HuH-7 (cell line): ENCODE results near the gene KCNK15.
"Not testable (repeated sequence)": the region's sequence is repeated elsewhere in the genome, so short reads cannot be mapped to it uniquely, and the experiment has no call there.

Experiments
- DNase-seq: peaks from one replicate; pipeline ENCODE4 v3.0.0; 2011; ENCODE audit warnings: low spot score

Gene KCNK15

DNA sequence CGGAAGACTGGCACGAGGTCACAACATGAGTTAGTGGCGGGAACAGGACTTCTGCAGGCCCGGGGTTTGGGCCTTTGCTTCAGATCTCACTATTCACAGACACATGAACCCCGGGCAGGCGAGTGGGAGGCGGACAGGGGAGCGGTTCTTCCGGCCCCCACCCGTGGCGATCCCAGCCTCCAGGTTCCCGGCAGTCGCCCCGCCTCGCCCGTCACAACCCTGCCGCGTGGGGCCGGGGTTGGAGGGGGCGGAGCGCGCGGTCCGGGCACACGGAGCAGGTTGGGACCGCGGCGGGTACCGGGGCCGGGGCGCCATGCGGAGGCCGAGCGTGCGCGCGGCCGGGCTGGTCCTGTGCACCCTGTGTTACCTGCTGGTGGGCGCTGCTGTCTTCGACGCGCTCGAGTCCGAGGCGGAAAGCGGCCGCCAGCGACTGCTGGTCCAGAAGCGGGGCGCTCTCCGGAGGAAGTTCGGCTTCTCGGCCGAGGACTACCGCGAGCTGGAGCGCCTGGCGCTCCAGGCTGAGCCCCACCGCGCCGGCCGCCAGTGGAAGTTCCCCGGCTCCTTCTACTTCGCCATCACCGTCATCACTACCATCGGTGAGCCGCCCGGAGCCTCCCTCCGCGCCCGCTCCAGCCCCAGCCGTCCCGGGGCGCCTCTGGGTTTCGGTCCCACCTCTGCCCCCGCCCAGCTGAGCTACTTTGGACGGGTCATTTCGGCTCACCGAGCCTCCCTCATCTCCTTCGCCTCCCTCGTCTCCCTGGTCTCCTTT lies at the start of gene KCNK15:
TSS of gene KCNK15 (plus strand) at position 268 of the 769 bp plus-strand sequence. CDS start at position 314, 46 bp downstream.
- no peak for DNase-seq

DNA sequence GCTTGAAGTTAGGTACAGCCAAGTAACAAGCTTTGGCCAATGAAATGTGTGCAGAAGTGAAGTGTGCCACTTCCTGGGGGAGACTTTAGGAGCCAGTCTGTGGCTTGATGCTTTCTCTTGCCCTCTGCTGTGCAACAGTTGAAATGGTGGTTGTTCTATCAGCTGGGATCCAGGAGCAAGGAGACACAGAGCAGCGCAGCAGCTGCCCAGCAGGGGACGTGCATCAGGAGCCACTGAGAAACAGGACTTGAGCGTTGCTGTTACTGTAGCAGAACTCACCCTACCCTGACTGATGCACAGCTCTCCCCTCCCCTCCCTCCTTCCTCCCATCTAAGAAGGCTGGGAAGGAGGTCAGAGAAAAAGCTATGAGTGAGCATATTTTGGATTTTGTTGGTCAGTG lies 49.4 kb upstream of the KCNK15 start:
- DNase-seq, result no peak

DNA sequence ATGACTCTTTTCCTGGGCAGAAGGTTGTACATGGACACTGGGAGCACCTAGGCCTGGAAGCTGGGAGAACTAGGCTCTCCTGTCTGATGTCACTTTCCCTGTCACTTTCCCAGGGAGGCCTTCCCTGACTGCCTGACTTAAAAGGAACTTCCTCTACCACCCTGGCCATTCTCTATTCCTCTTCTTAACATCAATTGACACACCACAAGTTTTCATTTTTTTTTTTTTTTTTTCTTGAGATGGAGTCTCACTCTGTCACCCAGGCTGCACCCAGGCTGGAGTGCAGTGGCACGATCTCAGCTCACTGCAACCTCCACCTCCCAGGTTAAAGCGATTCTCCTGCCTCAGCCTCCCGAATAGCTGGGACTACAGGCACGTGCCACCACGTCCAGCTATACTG lies 48.6 kb upstream of the KCNK15 start:
- DNase-seq, result not testable (repeated sequence)

DNA sequence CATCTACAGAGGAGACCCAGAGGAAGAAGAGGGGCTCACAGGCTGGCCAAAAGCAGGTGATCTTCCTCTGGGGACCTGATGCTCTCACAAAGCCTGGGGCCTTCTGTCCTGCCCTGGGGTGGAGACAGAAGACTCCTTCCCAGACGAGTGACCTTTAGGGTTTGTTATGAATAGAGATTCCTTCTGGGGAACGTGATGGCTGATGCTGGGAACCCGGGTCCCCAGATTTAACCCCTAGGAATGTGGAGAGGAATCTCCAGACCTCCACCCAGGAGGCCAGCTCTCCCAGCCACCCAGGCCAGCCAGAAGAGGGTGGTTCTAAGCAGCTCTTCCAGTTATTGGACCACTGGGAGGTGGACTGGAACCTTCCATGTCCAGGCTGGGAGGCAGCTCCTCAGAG lies 47.3 kb upstream of the KCNK15 start:
- no peak for DNase-seq

DNA sequence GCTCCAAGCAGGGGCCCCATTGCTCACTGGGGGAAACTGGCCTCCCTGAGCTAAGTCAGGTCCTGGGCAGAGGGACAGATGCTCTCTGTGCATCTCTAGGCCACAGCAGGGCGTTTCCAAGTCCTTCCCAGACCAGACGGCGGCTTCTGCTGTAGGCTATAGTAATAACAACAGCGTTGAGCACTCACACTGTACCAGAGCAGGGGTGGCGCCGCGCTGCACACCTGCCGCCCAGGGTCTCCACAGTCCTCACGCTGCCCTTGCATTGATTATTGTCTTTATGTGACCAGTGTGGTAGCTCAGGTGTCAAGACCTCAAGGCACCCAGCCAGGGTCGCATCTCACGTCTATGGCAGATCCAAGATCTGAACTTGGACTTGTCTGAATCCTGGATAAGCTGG lies 45.4 kb upstream of the KCNK15 start:
- DNase-seq, result no peak

DNA sequence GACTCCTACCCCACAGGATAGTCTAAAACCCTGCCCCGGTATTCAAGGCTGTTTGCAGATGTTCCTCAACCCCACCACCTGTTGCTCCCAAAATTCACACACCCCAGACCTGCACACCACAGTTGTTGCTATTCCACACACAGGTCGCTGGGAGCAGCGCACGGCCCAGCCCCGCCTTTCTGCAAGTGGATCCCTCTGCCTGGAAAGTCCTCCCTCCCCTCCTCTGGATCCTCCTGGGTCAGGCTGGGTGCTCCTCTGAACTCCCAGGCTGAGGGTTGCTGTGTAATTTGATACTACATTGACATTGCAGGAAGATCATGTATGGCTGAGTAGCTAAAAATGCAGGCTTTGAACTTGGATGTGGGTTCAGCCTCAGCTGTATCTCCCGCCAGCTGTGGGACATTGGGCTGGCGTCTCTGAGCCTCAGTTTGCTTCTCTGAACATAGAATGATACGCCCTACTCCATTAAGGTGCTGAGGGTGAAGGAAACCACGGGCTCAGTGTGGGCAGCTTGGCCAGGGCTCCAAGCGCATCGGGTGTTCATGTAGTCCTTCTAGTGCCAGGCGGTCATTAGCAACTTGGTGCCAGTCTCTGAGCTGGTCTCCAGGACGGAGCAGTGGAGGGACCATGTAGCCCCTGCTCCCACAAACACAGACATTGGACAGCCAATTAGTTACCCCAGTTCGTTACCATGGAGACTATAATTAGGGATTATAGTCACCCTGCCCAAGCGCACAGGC lies 44.4 kb upstream of the KCNK15 start:
- DNase-seq, result no peak

DNA sequence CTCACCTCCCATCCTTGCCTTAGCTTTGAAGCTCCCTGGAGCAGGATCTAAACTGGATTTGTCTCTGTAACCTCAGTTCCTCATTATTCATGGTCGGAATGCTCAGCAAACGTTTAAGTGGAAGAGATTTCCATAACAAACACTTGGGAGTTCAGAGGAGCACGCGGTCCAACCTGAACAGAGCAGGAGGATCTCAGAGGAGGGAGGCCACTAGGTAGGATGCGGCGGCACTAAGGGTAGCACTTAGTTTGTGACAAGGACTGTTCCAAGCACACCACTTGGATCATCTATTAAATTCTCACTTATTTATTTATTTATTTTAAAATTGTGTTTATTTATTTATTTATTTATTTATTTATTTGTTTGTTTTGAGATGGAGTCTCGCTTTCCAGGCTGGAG lies 43.8 kb upstream of the KCNK15 start:
- no peak for DNase-seq

DNA sequence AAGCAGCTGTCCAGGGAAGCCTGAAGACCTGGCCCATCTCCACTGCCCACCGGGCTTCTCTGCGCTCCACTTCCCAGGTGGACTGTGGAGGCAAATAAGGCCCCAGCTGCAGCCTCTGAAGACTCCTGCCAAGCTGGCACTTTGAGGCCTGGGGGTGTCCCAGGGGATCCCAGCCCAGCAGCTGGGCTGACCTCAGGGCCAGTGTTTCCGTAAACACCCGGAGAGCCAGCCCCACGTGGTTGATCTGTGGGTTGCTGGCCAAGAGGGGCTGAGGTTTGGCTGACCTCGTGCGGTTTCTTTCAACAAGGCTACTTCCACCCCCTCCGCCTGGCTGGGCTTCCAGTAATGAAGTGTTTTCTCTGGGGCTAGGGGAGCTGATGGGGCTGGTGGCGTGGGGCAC lies 42.9 kb upstream of the KCNK15 start:
- DNase-seq, result no peak

DNA sequence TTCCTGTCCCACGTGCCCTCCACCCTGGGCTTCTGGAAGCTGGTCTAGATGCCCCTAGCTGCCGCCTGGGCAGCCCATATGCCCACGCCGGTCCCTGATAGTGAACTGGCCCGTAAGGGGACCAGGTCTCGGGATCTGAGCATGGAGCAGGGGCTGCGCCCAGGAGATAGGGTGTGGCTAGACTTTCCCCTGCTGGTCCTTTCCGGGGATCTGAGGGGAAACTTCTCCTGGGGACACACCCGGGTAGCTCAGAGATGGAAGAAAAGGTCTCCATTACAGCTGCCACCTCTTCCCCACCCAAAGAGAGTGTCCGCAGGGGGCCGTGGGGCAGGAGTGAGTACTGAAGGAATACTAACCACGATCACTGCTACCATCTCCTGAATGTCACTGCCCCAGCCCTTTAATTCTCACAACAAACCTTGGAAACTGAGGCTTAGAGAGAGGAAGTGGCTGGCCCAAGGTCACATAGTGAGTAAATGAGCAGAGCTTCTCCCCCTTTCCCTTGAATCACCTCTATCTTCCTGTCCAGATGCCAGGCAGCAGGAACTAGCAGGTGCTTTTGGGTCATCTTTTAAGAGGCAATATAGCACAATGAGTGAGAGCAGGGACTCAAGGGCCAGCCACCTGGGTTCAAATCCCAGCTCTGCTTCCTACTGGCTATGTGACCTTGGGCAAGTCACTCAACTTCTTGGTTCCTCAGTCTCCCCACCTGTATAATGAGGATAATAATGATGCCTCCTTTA lies 42.3 kb upstream of the KCNK15 start:
- no peak for DNase-seq

DNA sequence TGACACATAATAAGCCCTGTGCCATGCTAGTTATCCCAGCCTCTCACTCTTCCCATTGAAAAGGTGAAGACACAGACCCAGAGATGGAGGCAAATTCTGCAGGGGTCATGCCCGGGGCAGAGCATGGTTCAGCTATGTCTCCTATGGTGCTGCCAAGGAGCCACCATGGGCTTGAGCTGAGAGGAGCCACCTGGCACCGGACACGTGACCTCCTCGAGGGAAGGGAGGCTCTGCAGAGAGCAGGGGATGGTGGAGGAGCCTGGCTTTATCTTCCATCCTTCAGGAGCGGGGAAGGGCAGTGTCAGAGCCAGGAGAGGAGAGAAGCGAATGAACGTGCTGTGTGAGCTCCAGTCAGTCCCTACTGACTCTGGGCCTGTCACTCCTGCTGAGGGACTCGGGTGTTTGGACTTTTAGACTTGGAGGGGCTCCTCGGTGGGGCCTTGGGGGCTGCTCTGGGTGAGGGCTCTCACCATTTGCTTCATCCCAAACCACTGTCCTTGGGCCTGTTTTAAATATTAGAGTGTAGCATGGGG lies 41.6 kb upstream of the KCNK15 start:
- DNase-seq, result no peak

DNA sequence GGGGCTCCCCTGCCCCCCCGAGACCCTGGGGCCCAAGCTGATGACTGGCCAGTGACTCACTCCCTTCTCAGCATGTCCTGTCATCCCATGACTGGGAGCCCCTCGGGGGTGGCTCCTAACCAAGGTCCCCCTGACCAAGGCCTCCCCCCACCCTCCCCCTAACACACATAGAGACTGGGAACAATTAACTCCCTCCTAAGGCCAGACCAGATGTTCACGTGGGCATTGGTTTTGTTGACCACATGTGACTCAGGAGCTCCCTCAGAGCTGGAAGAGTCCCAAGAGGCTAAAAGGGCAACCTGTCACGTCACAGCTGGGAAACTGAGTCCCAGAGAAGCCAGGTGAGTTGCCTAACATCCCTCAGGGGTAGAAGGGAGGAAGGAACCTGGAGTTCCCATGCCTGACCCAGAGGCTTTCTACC lies 41.1 kb upstream of the KCNK15 start:
- DNase-seq, result no peak

DNA sequence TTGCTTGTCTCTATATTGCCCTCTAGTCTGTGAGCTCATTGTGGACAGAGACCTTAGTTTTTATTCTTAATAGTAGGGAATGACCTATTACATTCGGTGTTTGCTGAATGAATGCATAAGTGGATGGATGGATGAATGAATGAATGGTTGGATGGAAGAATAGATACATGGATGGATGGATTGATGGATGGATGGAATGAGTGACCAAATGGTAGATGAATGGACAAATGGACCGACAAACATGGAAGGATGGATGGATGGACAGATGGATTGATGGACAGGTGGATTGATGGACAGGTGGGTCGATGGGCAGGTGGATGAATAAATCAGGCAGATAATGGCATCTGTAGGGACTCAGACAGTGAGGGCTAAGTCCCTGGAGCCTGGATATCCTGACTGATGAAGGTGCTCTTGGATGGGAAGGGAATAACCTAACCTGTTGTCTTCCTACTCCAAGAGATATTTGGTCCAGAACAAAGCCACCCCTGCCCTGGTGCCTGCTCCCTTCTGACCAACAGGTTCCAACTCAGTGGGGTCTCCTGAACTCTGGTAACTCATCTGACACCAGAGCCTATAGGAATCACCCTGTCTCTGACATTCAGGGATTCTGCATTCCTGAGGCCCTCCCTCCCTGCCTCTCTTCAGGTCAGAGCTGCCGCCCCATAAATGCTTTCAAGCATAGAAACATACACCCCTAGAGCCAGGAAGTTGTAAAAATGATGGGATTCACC lies 40.1 kb upstream of the KCNK15 start:
- no peak for DNase-seq

DNA sequence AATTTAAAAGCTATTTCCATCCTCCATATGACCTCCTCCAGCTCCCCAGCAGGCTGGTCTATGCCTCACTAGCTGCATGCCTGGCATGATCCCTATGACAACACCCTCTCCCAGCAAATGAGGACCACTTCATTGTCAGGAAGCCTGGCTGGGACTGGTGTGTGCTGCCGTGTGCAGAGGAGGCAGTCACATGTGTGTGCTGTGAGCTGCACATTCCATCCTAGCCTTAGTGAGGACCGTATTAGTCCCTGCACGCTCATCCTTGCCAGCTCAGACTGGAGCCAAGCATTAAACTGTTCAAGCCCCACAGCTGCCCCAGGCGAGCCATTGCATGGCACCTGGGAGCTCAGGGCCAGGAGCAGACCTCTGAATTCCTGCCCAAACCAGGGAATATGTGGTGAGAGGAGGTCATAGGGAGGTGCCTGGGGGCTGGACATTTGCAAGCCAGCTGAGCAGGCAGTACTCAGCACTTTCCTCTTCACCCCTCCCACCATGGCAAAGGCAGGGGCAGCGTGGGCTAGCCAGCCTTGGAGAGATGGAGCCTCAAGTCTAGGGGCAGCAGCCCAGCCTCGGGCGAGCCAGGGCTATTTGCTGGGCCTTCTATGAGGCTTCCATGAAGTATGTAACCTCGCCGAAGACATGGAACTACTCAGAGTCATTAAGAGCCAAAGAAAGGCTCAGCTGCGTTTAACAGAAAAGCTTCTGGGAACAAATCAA lies 39.2 kb upstream of the KCNK15 start:
- no peak for DNase-seq

DNA sequence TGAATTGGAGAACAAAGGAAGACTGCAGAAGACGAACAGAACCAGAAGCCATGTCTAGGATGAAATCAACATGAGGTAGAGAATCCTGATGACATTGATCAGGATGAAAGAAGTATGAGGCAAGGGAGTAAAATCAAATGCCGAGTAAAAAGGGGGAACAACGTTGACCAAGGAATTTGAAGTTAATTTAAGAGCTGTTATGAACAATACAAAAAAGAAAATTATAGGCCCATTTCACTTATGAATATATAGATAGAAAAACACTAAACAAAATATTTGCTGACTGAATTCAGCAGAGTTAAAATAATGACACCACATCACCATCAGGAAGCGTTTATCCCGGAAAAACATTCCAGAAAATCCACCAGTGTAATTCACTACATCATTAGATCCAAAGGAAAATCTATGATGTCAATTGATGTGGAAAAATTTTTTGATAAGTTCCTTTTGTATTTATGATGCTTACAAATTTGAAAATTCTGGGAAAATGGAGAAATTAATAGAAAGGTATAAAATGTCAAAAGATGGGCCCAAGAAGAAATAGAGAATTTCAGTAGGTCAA lies 38.6 kb upstream of the KCNK15 start:
- no peak for DNase-seq

DNA sequence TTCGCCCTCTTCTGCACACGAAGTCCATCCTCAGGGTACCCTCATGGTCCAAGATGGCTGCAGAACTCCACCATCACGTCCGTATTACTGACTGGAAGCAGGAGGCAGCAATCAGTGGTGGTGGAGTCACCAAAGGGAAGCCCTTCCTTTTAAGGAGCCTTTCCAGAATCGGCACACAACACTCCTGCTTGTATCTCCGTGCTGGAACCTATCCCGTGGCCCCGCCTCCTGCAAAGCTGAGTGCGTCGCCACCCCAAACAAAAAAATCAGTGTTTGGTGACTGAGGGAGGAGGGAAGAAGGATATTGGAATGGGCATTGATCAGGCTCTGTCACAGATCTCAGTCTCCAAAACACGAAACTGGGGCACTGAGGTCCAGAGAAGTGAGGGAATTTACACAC lies 36.3 kb upstream of the KCNK15 start:
- DNase-seq, result no peak

DNA sequence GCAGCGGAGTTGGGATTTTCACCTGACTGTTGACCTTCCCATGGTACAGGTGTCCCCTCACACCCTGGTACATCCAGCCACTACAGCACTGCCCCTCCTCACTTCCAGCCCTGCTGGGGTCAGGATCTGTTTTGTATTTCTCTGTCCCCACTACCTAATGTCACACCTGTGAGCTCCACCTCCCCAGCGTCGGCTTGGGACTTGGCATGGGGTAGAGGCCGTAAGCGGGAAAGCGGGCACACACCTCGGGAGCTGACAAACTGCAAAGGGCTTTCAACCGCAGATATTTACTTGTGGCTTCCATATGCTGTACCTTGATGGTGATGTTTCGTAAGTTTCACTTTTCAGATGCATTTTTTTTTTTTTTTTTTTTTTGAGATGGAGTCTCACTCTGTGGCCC lies 35.9 kb upstream of the KCNK15 start:
- no peak for DNase-seq

DNA sequence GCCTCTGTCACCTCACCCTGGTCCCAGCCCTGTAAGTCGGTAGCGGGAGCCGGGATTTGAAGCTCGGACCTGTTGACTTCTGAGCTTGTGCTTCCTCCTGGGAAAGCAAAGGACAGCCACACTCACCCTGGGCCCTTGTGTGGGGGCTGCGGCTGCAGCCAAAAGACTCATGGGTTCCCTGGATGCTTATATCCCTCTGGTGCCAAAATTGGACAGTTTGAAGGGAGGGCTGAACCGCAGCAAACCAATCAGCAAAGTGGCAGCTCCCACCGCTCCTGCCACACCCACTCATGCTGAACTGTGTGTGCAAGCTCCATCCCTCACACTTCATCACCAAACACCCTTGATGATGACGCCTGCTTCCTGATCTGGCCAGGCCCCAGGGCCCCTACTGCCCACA lies 34.4 kb upstream of the KCNK15 start:
- no peak for DNase-seq

DNA sequence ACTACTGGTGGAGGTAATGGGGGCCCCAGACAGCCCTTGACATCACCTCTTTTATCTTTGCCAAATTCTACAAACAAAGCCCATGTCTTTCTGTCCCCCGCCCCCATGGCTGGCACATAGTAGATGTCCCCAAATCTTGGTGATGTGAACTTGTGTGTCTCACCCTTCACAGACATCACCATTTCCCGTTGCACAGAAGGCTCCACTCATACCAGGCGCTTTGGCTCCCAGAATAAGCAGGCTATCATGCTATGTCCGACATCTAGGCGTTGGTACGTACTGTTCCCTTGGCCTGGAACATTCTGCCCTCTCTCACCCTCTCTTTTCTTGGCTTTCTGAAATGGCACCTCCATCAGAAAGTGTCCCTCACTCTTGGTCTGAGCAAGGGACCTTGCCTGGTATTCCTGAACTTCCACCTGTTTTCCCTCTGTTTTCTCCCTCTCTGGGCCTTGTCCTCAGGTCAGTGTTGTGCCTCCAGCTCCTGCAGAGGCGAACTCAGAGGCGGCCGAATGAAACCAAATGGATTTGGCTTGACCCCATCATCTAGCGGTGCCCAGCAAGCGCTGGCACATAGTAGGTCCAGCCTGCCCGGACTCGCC lies 31.5 kb upstream of the KCNK15 start:
- DNase-seq, result no peak

DNA sequence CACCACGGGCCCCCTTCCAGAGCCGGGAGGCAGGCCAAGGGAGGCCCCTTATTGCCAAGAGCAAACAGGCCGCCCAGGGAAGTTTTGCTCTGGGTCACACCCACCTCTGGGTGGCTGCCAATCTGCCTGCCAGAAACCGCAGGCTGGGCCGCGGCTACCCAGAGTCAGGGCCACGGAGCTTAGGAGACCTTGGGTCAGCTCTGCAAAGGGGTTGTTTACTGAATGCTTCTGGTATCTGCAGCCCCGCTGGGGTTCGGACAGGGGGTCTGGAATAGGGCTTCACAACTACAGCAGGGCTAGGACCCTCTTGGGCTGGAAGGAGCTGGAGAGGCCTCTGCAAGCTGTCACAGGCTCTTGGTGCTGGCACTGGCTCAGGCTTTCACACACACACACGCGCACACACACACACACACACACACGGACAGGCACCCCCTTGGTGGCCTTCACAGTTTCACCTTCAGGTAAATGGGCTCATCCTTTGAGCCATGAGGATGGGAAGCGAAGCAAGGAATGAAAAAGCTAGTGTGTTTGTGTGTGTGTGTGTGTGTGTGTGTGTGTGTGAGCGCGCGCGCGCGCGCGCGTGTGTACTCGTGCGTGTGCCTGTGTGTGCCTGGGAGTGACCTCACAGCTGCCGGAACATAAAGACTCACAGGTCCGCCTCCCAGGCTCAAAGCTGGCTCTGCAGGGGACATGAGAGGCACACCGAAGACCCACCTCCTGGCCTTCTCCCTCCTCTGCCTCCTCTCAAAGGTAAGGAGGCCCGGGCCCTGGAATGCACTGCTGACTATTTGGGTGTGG lies 30.8 kb upstream of the KCNK15 start, which contains the start of gene CCN5:
TSS of gene CCN5 (plus strand) at position 669 of the 798 bp plus-strand sequence. CDS start at position 691, 22 bp downstream.
- DNase-seq, result peak; percentile 67
